Common myeloid progenitor, CD34-positive (primary cell): ENCODE results near the gene PRKAG2.

Source experiments
- CTCF ChIA-PET: fragments of 350-600 bp; sonication (Branson Sonifier 250); formaldehyde crosslinking; loops from one replicate; lab custom pipeline; 2021; ENCODE audit warnings: antibody characterized with exemption; lab: Charles Lee
- POLR2A ChIA-PET: fragments of 350-600 bp; sonication (Branson Sonifier 250); formaldehyde crosslinking; loops from one replicate; lab custom pipeline; 2021; ENCODE audit warnings: antibody characterized with exemption; lab: Charles Lee
- DNase-seq, 3 donors: peaks; one replicate each; pipeline versions ENCODE4 v3.0.0 to v3.0.0-alpha.2; 2013
- H3K27ac ChIP-seq, 2 experiments: 1 replicate in 1 of 2; 2 replicates in 1 of 2; pipeline ENCODE4 v1.7.0; 2013; ENCODE audit warnings: inconsistent platforms in 2 of 2, low read length in 2 of 2, mild to moderate bottlenecking in 2 of 2, low read depth in 1 of 2, moderate library complexity in 1 of 2; ENCODE audit not compliant: severe bottlenecking in 2 of 2, insufficient read depth in 1 of 2, poor library complexity in 1 of 2
- H3K27me3 ChIP-seq, 5 experiments: replicated peaks in 2 of 5; 1 replicate in 3 of 5; 2 replicates in 2 of 5; pipeline versions ENCODE4 v1.6.1 to v1.7.0; 2013; ENCODE audit warnings: low read length in 4 of 5, mild to moderate bottlenecking in 2 of 5, moderate library complexity in 2 of 5, inconsistent platforms in 1 of 5; ENCODE audit not compliant: insufficient read depth in 5 of 5, control insufficient read depth in 4 of 5
- H3K36me3 ChIP-seq, 4 experiments: 1 replicate in 2 of 4; 2 replicates in 2 of 4; pipeline versions ENCODE4 v1.6.1 to v1.7.0; 2013; ENCODE audit warnings: low read length in 3 of 4, control low read depth in 1 of 4, mild to moderate bottlenecking in 1 of 4; ENCODE audit not compliant: control insufficient read depth in 4 of 4, insufficient read depth in 4 of 4
- H3K4me1 ChIP-seq, 4 experiments: 1 replicate in 3 of 4; 2 replicates in 1 of 4; pipeline versions ENCODE4 v1.6.1 to v1.7.1; 2013; ENCODE audit warnings: low read length in 3 of 4, mild to moderate bottlenecking in 3 of 4, control low read depth in 1 of 4, inconsistent platforms in 1 of 4, moderate library complexity in 1 of 4; ENCODE audit not compliant: control insufficient read depth in 4 of 4, insufficient read depth in 4 of 4; ENCODE audit errors: control extremely low read depth in 1 of 4
- H3K4me3 ChIP-seq, 7 experiments: 1 replicate in 4 of 7; 2 replicates in 3 of 7; pipeline versions ENCODE4 v1.5.1 to v1.7.0; 2013; ENCODE audit warnings: mild to moderate bottlenecking in 7 of 7, low read length in 6 of 7, moderate library complexity in 6 of 7, inconsistent platforms in 2 of 7, low read depth in 2 of 7, control low read depth in 1 of 7; ENCODE audit not compliant: insufficient read depth in 4 of 7, control insufficient read depth in 1 of 7; ENCODE audit errors: extremely low read depth in 1 of 7
- H3K9me3 ChIP-seq, 5 experiments: 1 replicate in 4 of 5; 2 replicates in 1 of 5; pipeline versions ENCODE4 v1.6.1 to v1.7.1; 2013; ENCODE audit warnings: low read length in 4 of 5, mild to moderate bottlenecking in 2 of 5, inconsistent platforms in 1 of 5, low read depth in 1 of 5, moderate library complexity in 1 of 5; ENCODE audit not compliant: control insufficient read depth in 4 of 5, insufficient read depth in 2 of 5; ENCODE audit errors: control extremely low read depth in 1 of 5
- WGBS: methylation state at CpG from one replicate; pipeline ENCODE4 v1.1.5; 2013; ENCODE audit not compliant: insufficient coverage; 5-methylcytosine and 5-hydroxymethylcytosine counted together

The PRKAG2 gene

GRCh38 chr7:151808400-151809145 is 68.3 kb downstream of the PRKAG2 start:
- ChIA-PET CTCF (no interaction called here), POLR2A (no interaction called here)
- Histone ChIP-seq H3K27me3 (no peaks in the 10 kb centered on the region), H3K36me3 (peaks cover 0 to 6% (median 0%) of the 10 kb centered on the region in 4 experiments), H3K27ac (no peak overlapping the region), H3K4me1 (peaks cover 0 to 9% (median 1%) of the 10 kb centered on the region in 4 experiments), H3K9me3 (no peaks in the 10 kb centered on the region), H3K4me3 (no peak overlapping the region)
- 97% methylated on average over 16 of the region's 24 CpGs for WGBS
- no peak for DNase-seq

- 95% methylated on average over 9 of the region's 15 CpGs for WGBS
- CTCF ChIA-PET: no interaction called here
- Histone ChIP-seq H3K4me1 (peaks cover 0 to 3% (median under 1%) of the 10 kb centered on the region in 4 experiments), H3K36me3 (peaks cover 0 to 6% (median 0%) of the 10 kb centered on the region in 4 experiments), H3K27me3 (no peaks in the 10 kb centered on the region), H3K27ac (no peak overlapping the region), H3K9me3 (no peaks in the 10 kb centered on the region), H3K4me3 (no peak overlapping the region)
- no peak for DNase-seq
- POLR2A ChIA-PET: interaction anchor here (0.6 kb wide), 1 partner anchor 43 kb away, joined by 4 read pairs; no protein-coding TSS in a partner anchor
Measured at GRCh38 chr7:151807846-151808245, 69.1 kb downstream of the PRKAG2 start.

- H3K4me3 ChIP-seq: no peak overlapping the region
- 83% methylated on average over 17 of the region's 19 CpGs for WGBS
- peaks cover 0 to 3% (median under 1%) of the 10 kb centered on the region in 4 experiments for H3K4me1 ChIP-seq
- no peaks in the 10 kb centered on the region for H3K27me3 ChIP-seq
- POLR2A ChIA-PET: interaction anchor here (0.6 kb wide), 1 partner anchor 44 kb away, joined by 4 read pairs; no protein-coding TSS in a partner anchor
- CTCF ChIA-PET: interaction anchor here (0.8 kb wide), 1 partner anchor 15 kb away, joined by 3 read pairs; no protein-coding TSS in a partner anchor
- no peak overlapping the region for H3K27ac ChIP-seq
- H3K9me3 ChIP-seq: no peaks in the 10 kb centered on the region
- peaks cover 0 to 9% (median 0%) of the 10 kb centered on the region in 4 experiments for H3K36me3 ChIP-seq
- DNase-seq: no peak
Measured at GRCh38 chr7:151806952-151807775, 69.8 kb downstream of the PRKAG2 start.

- peak in 2 of 3 donors; percentile 49 to 57 for DNase-seq
- 67% methylated on average over 8 of the region's 8 CpGs for WGBS
- Histone ChIP-seq H3K36me3 (peaks cover 0 to 9% (median 0%) of the 10 kb centered on the region in 4 experiments), H3K4me1 (peaks cover 0 to 3% (median under 1%) of the 10 kb centered on the region in 4 experiments), H3K4me3 (no peak overlapping the region), H3K9me3 (no peaks in the 10 kb centered on the region), H3K27me3 (no peaks in the 10 kb centered on the region), H3K27ac (no peak overlapping the region)
- ChIA-PET POLR2A (no interaction called here), CTCF (interaction anchor here (0.8 kb wide), 1 partner anchor 14 kb away, joined by 3 read pairs; no protein-coding TSS in a partner anchor)
Measured at GRCh38 chr7:151806204-151806603, 70.7 kb downstream of the PRKAG2 start.

GRCh38 chr7:151805191-151805590 is 71.7 kb downstream of the PRKAG2 start:
- 97% methylated on average over 3 of the region's 6 CpGs for WGBS
- peaks cover 0 to 3% (median 0%) of the 10 kb centered on the region in 4 experiments for H3K4me1 ChIP-seq
- H3K27ac ChIP-seq: no peak overlapping the region
- no peak for DNase-seq
- no peaks in the 10 kb centered on the region for H3K9me3 ChIP-seq
- CTCF ChIA-PET: no interaction called here
- POLR2A ChIA-PET: no interaction called here
- no peak overlapping the region for H3K4me3 ChIP-seq
- no peaks in the 10 kb centered on the region for H3K27me3 ChIP-seq
- peaks cover 0 to 9% (median 0%) of the 10 kb centered on the region in 4 experiments for H3K36me3 ChIP-seq

GRCh38 chr7:151804756-151805155 is 72.2 kb downstream of the PRKAG2 start:
- H3K4me3 ChIP-seq: no peak overlapping the region
- DNase-seq: no peak
- no peak overlapping the region for H3K27ac ChIP-seq
- ChIA-PET POLR2A (no interaction called here), CTCF (no interaction called here)
- no peaks in the 10 kb centered on the region for H3K27me3 ChIP-seq
- peaks cover 0 to 9% (median 0%) of the 10 kb centered on the region in 4 experiments for H3K36me3 ChIP-seq
- no peaks in the 10 kb centered on the region for H3K9me3 ChIP-seq
- 100% methylated on average over 8 of the region's 9 CpGs for WGBS
- peaks cover 0 to 3% (median 0%) of the 10 kb centered on the region in 4 experiments for H3K4me1 ChIP-seq
